ENCODE data around the gene TRMT2B. TPM values are rescaled to one million over a fixed set of nuclear protein-coding genes. Genes with fewer than 3 reads are reported as not detected.

TRMT2B gene
- total RNA-seq, 4 donors from 2014 or later: 10.9 to 15.8 (median 14.0) TPM

DNA sequence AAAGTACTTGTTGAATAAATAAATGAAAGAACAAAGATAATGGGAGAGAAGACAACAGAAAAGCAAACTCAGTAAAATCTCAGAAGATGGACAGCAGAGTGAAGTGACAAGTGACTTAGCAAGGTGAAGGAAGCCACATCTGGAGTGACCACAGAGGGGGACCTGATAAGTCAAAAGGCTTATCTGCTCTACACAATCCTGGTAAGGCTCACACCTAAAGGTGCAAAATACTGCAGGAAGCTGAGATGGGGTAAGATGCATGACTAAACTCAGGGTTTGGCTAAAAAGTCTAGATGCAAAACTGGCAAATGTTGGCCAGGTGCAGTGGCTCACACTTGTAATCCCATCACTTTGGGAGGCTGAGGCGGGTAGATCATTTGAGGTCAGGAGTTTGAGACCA is 22.2 kb downstream of the TRMT2B start:
- TF ChIP-seq, protein P1, sequence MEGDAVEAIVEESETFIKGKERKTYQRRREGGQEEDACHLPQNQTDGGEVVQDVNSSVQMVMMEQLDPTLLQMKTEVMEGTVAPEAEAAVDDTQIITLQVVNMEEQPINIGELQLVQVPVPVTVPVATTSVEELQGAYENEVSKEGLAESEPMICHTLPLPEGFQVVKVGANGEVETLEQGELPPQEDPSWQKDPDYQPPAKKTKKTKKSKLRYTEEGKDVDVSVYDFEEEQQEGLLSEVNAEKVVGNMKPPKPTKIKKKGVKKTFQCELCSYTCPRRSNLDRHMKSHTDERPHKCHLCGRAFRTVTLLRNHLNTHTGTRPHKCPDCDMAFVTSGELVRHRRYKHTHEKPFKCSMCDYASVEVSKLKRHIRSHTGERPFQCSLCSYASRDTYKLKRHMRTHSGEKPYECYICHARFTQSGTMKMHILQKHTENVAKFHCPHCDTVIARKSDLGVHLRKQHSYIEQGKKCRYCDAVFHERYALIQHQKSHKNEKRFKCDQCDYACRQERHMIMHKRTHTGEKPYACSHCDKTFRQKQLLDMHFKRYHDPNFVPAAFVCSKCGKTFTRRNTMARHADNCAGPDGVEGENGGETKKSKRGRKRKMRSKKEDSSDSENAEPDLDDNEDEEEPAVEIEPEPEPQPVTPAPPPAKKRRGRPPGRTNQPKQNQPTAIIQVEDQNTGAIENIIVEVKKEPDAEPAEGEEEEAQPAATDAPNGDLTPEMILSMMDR (IDR thresholded peaks at IDR 0.05; ENCODE audit: low read depth): no peak

- TF ChIP-seq, protein P1 (IDR thresholded peaks at IDR 0.05; ENCODE audit: low read depth): no peak
Measured at GRCh38 chrX:101028562-101028961, 23.3 kb downstream of the TRMT2B start.

DNA sequence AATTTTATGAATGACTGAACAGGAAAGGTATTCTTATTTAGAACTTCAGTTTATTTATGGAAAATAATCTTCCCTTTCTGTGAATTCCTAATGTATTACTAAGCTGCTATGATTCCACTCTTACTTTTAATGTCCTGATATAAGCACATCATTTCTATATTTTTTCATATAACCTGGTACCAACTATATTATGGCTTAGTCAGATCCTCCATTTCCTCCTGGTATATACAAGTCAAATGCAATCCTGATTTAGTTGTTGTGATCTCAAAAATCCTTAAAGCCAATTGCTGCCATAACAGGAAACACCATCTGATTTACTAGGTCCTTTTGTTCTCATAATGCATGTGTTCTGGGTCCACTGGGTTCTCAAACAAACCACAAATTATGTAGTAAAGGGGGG is 26.8 kb downstream of the TRMT2B start:
- TF ChIP-seq, protein P1 (IDR thresholded peaks at IDR 0.05; ENCODE audit: low read depth): no peak

GRCh38 chrX:101022020-101022419 is 29.9 kb downstream of the TRMT2B start:
- TF ChIP-seq, protein P1 (IDR thresholded peaks at IDR 0.05; ENCODE audit: low read depth): no peak

DNA sequence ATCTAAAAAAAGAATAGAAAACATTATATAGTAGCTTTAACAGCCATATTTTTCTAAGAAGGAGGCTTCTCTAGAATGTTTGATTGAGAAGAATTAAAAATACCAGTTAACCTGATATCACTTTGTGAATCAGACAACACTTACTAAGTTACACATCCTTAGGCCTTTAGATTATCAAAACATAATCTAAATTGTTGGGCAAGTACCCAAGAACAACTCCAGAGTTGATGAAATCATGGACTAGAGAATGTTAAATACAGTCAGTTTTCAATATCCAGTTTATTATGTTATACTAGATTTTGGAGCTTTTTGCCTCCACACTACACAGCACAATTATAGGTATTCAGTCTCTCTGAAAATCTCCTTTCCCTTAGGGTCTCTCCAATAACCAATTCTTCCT is 42.8 kb downstream of the TRMT2B start:
- TF ChIP-seq, protein P1 (IDR thresholded peaks at IDR 0.05; ENCODE audit: low read depth): no peak

DNA sequence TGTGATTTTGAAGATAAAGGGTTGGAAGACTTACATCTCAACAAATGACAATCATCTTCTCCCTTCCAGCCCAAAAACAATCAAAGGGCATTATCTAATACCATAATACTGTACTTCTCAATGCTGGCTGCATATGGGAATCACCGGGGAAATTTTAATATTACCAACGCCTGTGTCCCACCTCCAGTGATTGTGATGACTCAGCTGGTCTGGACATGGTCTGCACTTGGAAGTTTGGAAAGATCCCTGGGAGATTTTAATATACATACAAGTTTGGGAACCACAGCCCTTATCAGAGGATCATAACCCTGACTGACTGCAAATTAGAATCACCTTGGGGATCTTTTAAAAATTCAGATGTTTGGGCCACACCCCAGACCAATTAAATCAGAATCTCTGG is 52.5 kb downstream of the TRMT2B start:
- TF ChIP-seq, protein P1 (IDR thresholded peaks at IDR 0.05; ENCODE audit: low read depth): no peak

DNA sequence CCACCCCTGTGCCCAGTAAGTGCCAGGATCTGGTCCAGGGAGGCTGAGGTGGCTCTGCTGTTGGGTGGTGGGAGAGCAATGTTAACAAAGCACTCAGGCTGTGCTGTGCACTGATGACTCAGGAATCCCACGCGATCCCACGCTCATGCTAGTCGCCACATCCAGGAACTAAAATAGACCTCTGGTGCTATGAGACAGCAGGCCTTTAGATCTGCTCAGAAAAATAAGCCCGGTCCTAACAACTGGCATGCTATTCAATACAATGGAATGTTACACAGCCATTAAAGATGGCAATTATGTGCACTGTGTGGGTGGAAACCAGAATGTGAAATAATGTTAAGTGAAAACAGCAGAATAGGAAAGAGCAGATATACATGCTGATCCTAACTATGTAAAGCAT is 56.4 kb downstream of the TRMT2B start:
- TF ChIP-seq, protein P1 (IDR thresholded peaks at IDR 0.05; ENCODE audit: low read depth): no peak
